ENCODE results near the gene NHERF1. TPM values are rescaled to one million over a fixed set of nuclear protein-coding genes. Genes with fewer than 3 reads are reported as not detected.

The NHERF1 gene
- total and polyA plus RNA-seq, 9 of the 15 experiments (the other 6 are each of a cell fraction or from before 2014, with no cell fraction given) = 11.4 to 79.9 (median 36.9) TPM

DNA sequence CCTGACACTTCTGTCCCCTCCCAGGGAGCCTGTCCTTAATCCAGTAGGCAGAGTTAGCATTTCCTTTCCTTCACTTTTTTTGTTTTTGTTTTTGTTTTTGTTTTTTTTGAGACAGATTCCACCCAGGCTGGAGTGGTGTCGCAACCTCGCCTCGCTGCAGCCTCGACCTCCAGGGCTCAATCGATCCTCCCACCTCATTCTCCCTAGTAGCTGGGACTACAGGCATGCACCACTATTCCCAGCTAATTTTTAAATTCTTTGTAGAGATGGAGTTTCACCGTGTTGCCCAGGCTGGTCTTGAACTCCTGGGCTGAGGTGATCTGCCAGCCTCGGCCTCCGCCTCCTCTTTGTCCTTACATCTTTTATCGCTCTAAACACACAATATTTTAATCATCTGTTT lies 4.0 kb downstream of the NHERF1 start:
- Histone ChIP-seq H3K79me2 (ENCODE audit: control insufficient read depth, insufficient read depth, low read length) (peaks cover 74% of the 10 kb centered on the region), H3K4me2 (ENCODE audit: insufficient read depth, low read length) (no peak overlapping the region), H3K4me3 (no peak overlapping the region), H3K9me1 (ENCODE audit: control insufficient read depth, insufficient read depth, low read length) (peaks cover 7% of the 10 kb centered on the region), H3K36me3 (ENCODE audit: control insufficient read depth, insufficient read depth, low read length) (peaks cover 15% of the 10 kb centered on the region; the same call in 2 of the 3 replicates), H3K27me3 (ENCODE audit: control insufficient read depth in 2 of 2, insufficient read depth in 2 of 2, low read length in 2 of 2) (no peaks in the 10 kb centered on the region), H3K9ac (ENCODE audit: insufficient read depth in 1 of 2, low read depth in 2 of 2, low read length in 2 of 2) (0 out of 4 replicates have a peak overlapping the region, but pooled peaks of 1 of the 2 experiments have one; percentile 5), H3K4me1 (replicated peaks in 1 of 2; ENCODE audit: control insufficient read depth in 2 of 2, insufficient read depth in 2 of 2, low read length in 2 of 2) (peaks cover 28 to 60% of the 10 kb centered on the region in 2 experiments), H4K20me1 (replicated peaks; ENCODE audit: control insufficient read depth, insufficient read depth, low read length) (peaks cover 15% of the 10 kb centered on the region; the same call in 1 of the 2 replicates), H3K27ac (ENCODE audit: extremely low read depth, low read depth, low read length) (no peak overlapping the region), H3K9me3 (replicated peaks; ENCODE audit: control insufficient read depth, insufficient read depth, low read depth, low read length) (no peaks in the 10 kb centered on the region), H2AFZ (ENCODE audit: low read depth, low read length) (no peak overlapping the region)
- in situ Hi-C loops (cut with MboI) = no loop called here
- CTCF ChIA-PET (ENCODE audit: low intra/inter-chr PET ratio) = no interaction called here
- 87% methylated on average over 9 of the region's 9 CpGs for WGBS (ENCODE audit: insufficient coverage, low coverage, missing lambda C conversion rate)
- FAIRE-seq = no peak
- no TSS peak for BruUV-seq (replicated peaks)
- intact Hi-C loops (cut with micrococcal nuclease) = no loop called here
- no peak for ATAC-seq
- TF ChIP-seq CEBPB (tag; IDR thresholded peaks at IDR 0.05) (peak; percentile 36; the same call in 1 of the 2 replicates), MTA3 (IDR thresholded peaks at IDR 0.05; ENCODE audit: borderline replicate concordance) (no peak), KAT2B (IDR thresholded peaks at IDR 0.05; ENCODE audit: low read depth, low read length) (no peak)
- POLR2A ChIA-PET = interaction anchor here (0.6 kb wide), 1 partner anchor 230 kb away, joined by 4 read pairs; no protein-coding TSS in a partner anchor
- no peak for DNase-seq (ENCODE audit: extremely low read depth in 1 of 4, low spot score in 3 of 4)

GRCh38 chr17:74752822-74753401 lies 4.5 kb downstream of the NHERF1 start:
- BruUV-seq (replicated peaks) = no TSS peak
- DNase-seq (ENCODE audit: extremely low read depth in 1 of 4, low spot score in 3 of 4) (no peak), ATAC-seq (no peak), FAIRE-seq (no peak)
- Histone ChIP-seq H3K36me3 (ENCODE audit: control insufficient read depth, insufficient read depth, low read length) (peaks cover 15% of the 10 kb centered on the region; the same call in 2 of the 3 replicates), H2AFZ (ENCODE audit: low read depth, low read length) (no peak overlapping the region), H3K79me2 (ENCODE audit: control insufficient read depth, insufficient read depth, low read length) (peaks cover 79% of the 10 kb centered on the region), H3K4me3 (no peak overlapping the region), H3K9me1 (ENCODE audit: control insufficient read depth, insufficient read depth, low read length) (peaks cover 7% of the 10 kb centered on the region), H3K9me3 (replicated peaks; ENCODE audit: control insufficient read depth, insufficient read depth, low read depth, low read length) (no peaks in the 10 kb centered on the region), H3K4me1 (replicated peaks in 1 of 2; ENCODE audit: control insufficient read depth in 2 of 2, insufficient read depth in 2 of 2, low read length in 2 of 2) (peaks cover 24 to 60% of the 10 kb centered on the region in 2 experiments; a peak in 4 of 5 replicates), H3K4me2 (ENCODE audit: insufficient read depth, low read length) (no peak overlapping the region), H4K20me1 (replicated peaks; ENCODE audit: control insufficient read depth, insufficient read depth, low read length) (peaks cover 15% of the 10 kb centered on the region; the same call in 1 of the 2 replicates), H3K27me3 (ENCODE audit: control insufficient read depth in 2 of 2, insufficient read depth in 2 of 2, low read length in 2 of 2) (no peaks in the 10 kb centered on the region), H3K9ac (ENCODE audit: insufficient read depth in 1 of 2, low read depth in 2 of 2, low read length in 2 of 2) (no peak overlapping the region), H3K27ac (ENCODE audit: extremely low read depth, low read depth, low read length) (no peak overlapping the region)
- TF ChIP-seq SP2 (IDR thresholded peaks at IDR 0.05; ENCODE audit: extremely low read depth, low read depth, low read length, poor library complexity, severe bottlenecking) (no peak), ZNF24 (IDR thresholded peaks at IDR 0.05) (0 out of 2 replicates have a peak, but pooled peaks have one; percentile 47)
- POLR2A ChIA-PET = interaction anchor here (0.6 to 0.8 kb wide), 3 partner anchors 18 to 230 kb away, joined by 3 to 4 read pairs (median 3); no protein-coding TSS in a partner anchor
- CTCF ChIA-PET (ENCODE audit: low intra/inter-chr PET ratio) = no interaction called here
- whole genome bisulfite sequencing (ENCODE audit: insufficient coverage, low coverage, missing lambda C conversion rate) = 90% methylated on average over 7 of the region's 7 CpGs
- in situ Hi-C loops (cut with MboI) (no loop called here), intact Hi-C loops (cut with micrococcal nuclease) (no loop called here)
